OCI-M2 (cell line): Measurements from ENCODE around the gene CAMSAP1.

ENCODE experiments used
- DNase-seq: peaks from one replicate; lab custom pipeline; 2025; ENCODE audit not compliant: unreplicated experiment; lab: John Stamatoyannopoulos, UW

CAMSAP1 gene

GRCh38 chr9:135939351-135940265, 32.3 kb upstream of the CAMSAP1 start:
- DNase-seq, result no peak

- no peak for DNase-seq
Measured at GRCh38 chr9:135937521-135938489, 30.5 kb upstream of the CAMSAP1 start.

- no peak for DNase-seq
Measured at GRCh38 chr9:135933114-135933513, 25.8 kb upstream of the CAMSAP1 start.

- DNase-seq, result no peak
Measured at GRCh38 chr9:135932656-135933055, 25.3 kb upstream of the CAMSAP1 start.

- no peak for DNase-seq
Measured at GRCh38 chr9:135931349-135931820, 24.0 kb upstream of the CAMSAP1 start.

GRCh38 chr9:135930446-135931345, 23.4 kb upstream of the CAMSAP1 start:
- no peak for DNase-seq

GRCh38 chr9:135929656-135930445, 22.5 kb upstream of the CAMSAP1 start:
- no peak for DNase-seq

- no peak for DNase-seq
Measured at GRCh38 chr9:135928731-135929655, 21.6 kb upstream of the CAMSAP1 start.

- no peak for DNase-seq
Measured at GRCh38 chr9:135928074-135928730, 20.9 kb upstream of the CAMSAP1 start.

GRCh38 chr9:135927195-135928013, 20.1 kb upstream of the CAMSAP1 start:
- DNase-seq, result no peak

GRCh38 chr9:135926402-135927194, 19.3 kb upstream of the CAMSAP1 start:
- DNase-seq, result no peak

GRCh38 chr9:135925496-135926133, 18.3 kb upstream of the CAMSAP1 start:
- no peak for DNase-seq

GRCh38 chr9:135924628-135925338, 17.4 kb upstream of the CAMSAP1 start:
- no peak for DNase-seq

GRCh38 chr9:135923508-135923907, 16.2 kb upstream of the CAMSAP1 start:
- DNase-seq, result no peak

GRCh38 chr9:135921749-135922310, 14.5 kb upstream of the CAMSAP1 start:
- no peak for DNase-seq
